HEK293 (cell line): ENCODE results near the gene RNF32.

Experiments used
- ZNF398 ChIP-seq: fragments of 450-650 bp; formaldehyde crosslinking; IDR thresholded peaks from 2 replicates; pipeline ENCODE4 v1.5.1; 2017; ENCODE audit warnings: missing biosample characterization, missing genetic modification characterization
- ZNF488 ChIP-seq: fragments of 450-650 bp; formaldehyde crosslinking; IDR thresholded peaks from 2 replicates; pipeline ENCODE4 v1.5.1; 2016; ENCODE audit warnings: missing biosample characterization, missing genetic modification characterization
- ZNF501 ChIP-seq: fragments of 450-650 bp; formaldehyde crosslinking; IDR thresholded peaks from 2 replicates; pipeline ENCODE4 v1.5.1; 2016; ENCODE audit warnings: missing biosample characterization, missing genetic modification characterization
- TF ChIP-seq, protein P1 (sequence below): fragments of 450-650 bp; formaldehyde crosslinking; IDR thresholded peaks from 2 replicates; pipeline ENCODE4 v1.5.1; 2016; ENCODE audit warnings: missing biosample characterization, missing genetic modification characterization

DNA sequence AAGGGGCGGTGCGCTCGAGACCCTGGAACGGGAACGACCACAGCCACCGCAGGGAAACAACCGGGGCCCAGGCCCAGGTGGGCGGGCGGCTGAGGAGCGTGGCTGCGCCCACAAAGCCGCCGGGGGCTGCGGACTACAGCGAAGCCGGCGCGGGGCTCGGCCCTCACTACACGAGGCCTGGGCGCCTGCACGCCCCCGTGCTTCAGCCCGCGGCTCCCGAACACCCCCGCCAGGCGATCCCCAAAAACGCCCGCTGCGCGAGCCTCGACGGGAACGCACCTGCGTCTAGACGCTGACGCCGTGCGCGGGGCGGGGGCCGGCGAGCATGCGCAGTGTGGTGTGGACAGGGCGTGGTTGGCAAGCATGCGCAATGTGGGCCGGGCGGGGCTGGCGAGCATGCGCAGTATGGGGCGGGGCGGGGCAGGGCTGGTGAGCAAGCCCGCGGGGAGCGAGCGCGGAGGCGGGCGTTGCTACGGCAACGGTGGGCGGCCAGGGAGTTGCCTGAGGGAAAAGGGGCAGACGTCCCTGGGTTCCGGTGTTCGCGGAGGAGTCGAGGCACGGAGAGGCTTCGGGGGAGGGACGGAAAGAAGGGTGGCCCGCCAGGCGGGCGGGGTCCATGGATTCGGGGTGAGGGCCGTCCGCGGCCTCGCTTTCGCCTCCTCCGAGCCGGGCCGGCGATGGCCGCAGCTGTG lies at the start of gene RNF32:
- TF ChIP-seq ZNF398 (0 out of 2 replicates have a peak, but pooled peaks have one; percentile 18), ZNF501 (tag by site-specific recombination) (peak; percentile 87; the same call in 1 of the 2 replicates), ZNF488 (tag by site-specific recombination) (no peak)
- TF ChIP-seq, protein P1, sequence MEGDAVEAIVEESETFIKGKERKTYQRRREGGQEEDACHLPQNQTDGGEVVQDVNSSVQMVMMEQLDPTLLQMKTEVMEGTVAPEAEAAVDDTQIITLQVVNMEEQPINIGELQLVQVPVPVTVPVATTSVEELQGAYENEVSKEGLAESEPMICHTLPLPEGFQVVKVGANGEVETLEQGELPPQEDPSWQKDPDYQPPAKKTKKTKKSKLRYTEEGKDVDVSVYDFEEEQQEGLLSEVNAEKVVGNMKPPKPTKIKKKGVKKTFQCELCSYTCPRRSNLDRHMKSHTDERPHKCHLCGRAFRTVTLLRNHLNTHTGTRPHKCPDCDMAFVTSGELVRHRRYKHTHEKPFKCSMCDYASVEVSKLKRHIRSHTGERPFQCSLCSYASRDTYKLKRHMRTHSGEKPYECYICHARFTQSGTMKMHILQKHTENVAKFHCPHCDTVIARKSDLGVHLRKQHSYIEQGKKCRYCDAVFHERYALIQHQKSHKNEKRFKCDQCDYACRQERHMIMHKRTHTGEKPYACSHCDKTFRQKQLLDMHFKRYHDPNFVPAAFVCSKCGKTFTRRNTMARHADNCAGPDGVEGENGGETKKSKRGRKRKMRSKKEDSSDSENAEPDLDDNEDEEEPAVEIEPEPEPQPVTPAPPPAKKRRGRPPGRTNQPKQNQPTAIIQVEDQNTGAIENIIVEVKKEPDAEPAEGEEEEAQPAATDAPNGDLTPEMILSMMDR (tag by site-specific recombination), result no peak
